IPS DF 6.9 (cell line): ENCODE measurements around the gene KIF21A.

Source experiments
- DNase-seq: peaks from one replicate; pipeline ENCODE4 v3.0.0-alpha.2; 2013; ENCODE audit warnings: low read depth, low spot score
- H3K27ac ChIP-seq: one replicate; pipeline ENCODE4 v1.5.1; 2013; ENCODE audit warnings: low read length, control low read depth
- H3K27me3 ChIP-seq: 2 replicates; pipeline ENCODE4 v1.6.1; 2013; ENCODE audit warnings: mild to moderate bottlenecking, low read length; ENCODE audit not compliant: control insufficient read depth, insufficient read depth
- H3K36me3 ChIP-seq: 2 replicates; pipeline ENCODE4 v1.6.1; 2013; ENCODE audit warnings: low read length; ENCODE audit not compliant: control insufficient read depth, insufficient read depth
- H3K4me1 ChIP-seq: 2 replicates; pipeline ENCODE4 v1.6.1; 2013; ENCODE audit warnings: low read length; ENCODE audit not compliant: control insufficient read depth, insufficient read depth
- H3K4me3 ChIP-seq: 2 replicates; pipeline ENCODE4 v1.5.1; 2013; ENCODE audit warnings: mild to moderate bottlenecking, low read length
- H3K9me3 ChIP-seq: 2 replicates; pipeline ENCODE4 v1.6.1; 2013; ENCODE audit warnings: low read length, inconsistent platforms; ENCODE audit not compliant: control insufficient read depth, insufficient read depth
- WGBS: extraction: QIAGEN DNeasy Blood & Tissue Kit; methylation state at CpG from one replicate; pipeline ENCODE4 v1.1.7; 2013; ENCODE audit warnings: mixed read lengths, missing lambda C conversion rate; ENCODE audit not compliant: insufficient read length, insufficient coverage; 5-methylcytosine and 5-hydroxymethylcytosine counted together

Gene KIF21A

GRCh38 chr12:39431002-39431796 is 11.7 kb downstream of the KIF21A start:
- no peaks in the 10 kb centered on the region for H3K27me3 ChIP-seq
- no peak for DNase-seq
- H3K9me3 ChIP-seq, result no peaks in the 10 kb centered on the region
- WGBS, result no CpG with 5 or more reads among the region's 3 CpGs
- no peak overlapping the region for H3K4me3 ChIP-seq
- H3K4me1 ChIP-seq, result no peaks in the 10 kb centered on the region
- no peaks in the 10 kb centered on the region for H3K36me3 ChIP-seq
- H3K27ac ChIP-seq, result no peak overlapping the region

GRCh38 chr12:39429809-39430208 is 13.1 kb downstream of the KIF21A start:
- WGBS, result no CpG with 5 or more reads among the region's 2 CpGs
- no peak for DNase-seq
- Histone ChIP-seq H3K36me3 (no peaks in the 10 kb centered on the region), H3K4me3 (no peak overlapping the region), H3K9me3 (no peaks in the 10 kb centered on the region), H3K27me3 (no peaks in the 10 kb centered on the region), H3K4me1 (no peaks in the 10 kb centered on the region), H3K27ac (no peak overlapping the region)

GRCh38 chr12:39427360-39427808 is 15.5 kb downstream of the KIF21A start:
- H3K27me3 ChIP-seq, result no peaks in the 10 kb centered on the region

GRCh38 chr12:39426636-39427240 is 16.2 kb downstream of the KIF21A start:
- no CpG with 5 or more reads among the region's 3 CpGs for WGBS
- H3K9me3 ChIP-seq, result no peaks in the 10 kb centered on the region
- H3K4me3 ChIP-seq, result no peak overlapping the region
- no peaks in the 10 kb centered on the region for H3K27me3 ChIP-seq
- H3K4me1 ChIP-seq, result no peaks in the 10 kb centered on the region
- no peaks in the 10 kb centered on the region for H3K36me3 ChIP-seq
- no peak for DNase-seq
- H3K27ac ChIP-seq, result no peak overlapping the region

More at GRCh38 chr12:39427360-39427808, 15.5 kb downstream of the KIF21A start:
- Histone ChIP-seq H3K27ac (no peak overlapping the region), H3K9me3 (no peaks in the 10 kb centered on the region), H3K4me3 (no peak overlapping the region), H3K36me3 (no peaks in the 10 kb centered on the region), H3K4me1 (no peaks in the 10 kb centered on the region)
- DNase-seq, result no peak
- no CpG with 5 or more reads among the region's 3 CpGs for WGBS

- H3K27ac ChIP-seq, result no peak overlapping the region
- no peaks in the 10 kb centered on the region for H3K4me1 ChIP-seq
- H3K4me3 ChIP-seq, result no peak overlapping the region
- no peaks in the 10 kb centered on the region for H3K27me3 ChIP-seq
- no peak for DNase-seq
- whole genome bisulfite sequencing, result no CpG with 5 or more reads among the region's 2 CpGs
- H3K36me3 ChIP-seq, result no peaks in the 10 kb centered on the region
- no peaks in the 10 kb centered on the region for H3K9me3 ChIP-seq
These were observed 22.9 kb downstream of the KIF21A start for GRCh38 chr12:39420043-39420442.

GRCh38 chr12:39419471-39419870 is 23.4 kb downstream of the KIF21A start:
- H3K4me3 ChIP-seq, result no peak overlapping the region
- no peaks in the 10 kb centered on the region for H3K36me3 ChIP-seq
- no peaks in the 10 kb centered on the region for H3K9me3 ChIP-seq
- no peaks in the 10 kb centered on the region for H3K4me1 ChIP-seq
- no peak overlapping the region for H3K27ac ChIP-seq
- WGBS, result no CpG with 5 or more reads among the region's 2 CpGs
- no peak for DNase-seq
- H3K27me3 ChIP-seq, result no peaks in the 10 kb centered on the region

- H3K27ac ChIP-seq, result no peak overlapping the region
- H3K27me3 ChIP-seq, result no peaks in the 10 kb centered on the region
- no peak overlapping the region for H3K4me3 ChIP-seq
- no peaks in the 10 kb centered on the region for H3K9me3 ChIP-seq
- no peak for DNase-seq
- H3K36me3 ChIP-seq, result no peaks in the 10 kb centered on the region
- no peaks in the 10 kb centered on the region for H3K4me1 ChIP-seq
- WGBS, result no CpG with 5 or more reads among the region's 2 CpGs
These were observed 25.0 kb downstream of the KIF21A start for GRCh38 chr12:39417916-39418315.

- WGBS, result no CpG with 5 or more reads among the region's 2 CpGs
- no peak for DNase-seq
- no peaks in the 10 kb centered on the region for H3K9me3 ChIP-seq
- no peaks in the 10 kb centered on the region for H3K27me3 ChIP-seq
- no peak overlapping the region for H3K27ac ChIP-seq
- H3K4me1 ChIP-seq, result no peaks in the 10 kb centered on the region
- H3K4me3 ChIP-seq, result no peak overlapping the region
- H3K36me3 ChIP-seq, result no peaks in the 10 kb centered on the region
These were observed 28.8 kb downstream of the KIF21A start for GRCh38 chr12:39413836-39414771.

- Histone ChIP-seq H3K9me3 (no peaks in the 10 kb centered on the region), H3K4me1 (no peaks in the 10 kb centered on the region), H3K27me3 (no peaks in the 10 kb centered on the region), H3K4me3 (no peak overlapping the region), H3K36me3 (no peaks in the 10 kb centered on the region), H3K27ac (no peak overlapping the region)
- no peak for DNase-seq
- WGBS, result no CpG with 5 or more reads among the region's 6 CpGs
These were observed 30.7 kb downstream of the KIF21A start for GRCh38 chr12:39412210-39412609.

- no peaks in the 10 kb centered on the region for H3K9me3 ChIP-seq
- no peak overlapping the region for H3K27ac ChIP-seq
- no peaks in the 10 kb centered on the region; the same call in 1 of the 2 replicates for H3K4me1 ChIP-seq
- no peak overlapping the region for H3K4me3 ChIP-seq
- DNase-seq, result no peak
- H3K36me3 ChIP-seq, result no peaks in the 10 kb centered on the region
- H3K27me3 ChIP-seq, result no peaks in the 10 kb centered on the region
These were observed 36.7 kb downstream of the KIF21A start for GRCh38 chr12:39406262-39406661.
